Activated T-helper 1 cell treated with Interleukin-2 at 50 U/mL for 16 hours (primary cell): ENCODE data around the gene TMEM63C.

Experiments
- DNase-seq: peaks from one replicate; pipeline ENCODE4 v3.0.0-alpha.2; 2020; ENCODE audit warnings: low read depth

The TMEM63C gene

GRCh38 chr14:77253333-77254190 lies 72.0 kb downstream of the TMEM63C start:
- DNase-seq, result no peak

GRCh38 chr14:77256694-77257093 lies 75.1 kb downstream of the TMEM63C start:
- no peak for DNase-seq

GRCh38 chr14:77257700-77258099 lies 76.1 kb downstream of the TMEM63C start:
- DNase-seq, result no peak

GRCh38 chr14:77258566-77258965 lies 77.0 kb downstream of the TMEM63C start:
- no peak for DNase-seq

GRCh38 chr14:77259025-77259715 lies 77.6 kb downstream of the TMEM63C start:
- DNase-seq, result no peak

GRCh38 chr14:77260199-77260598 lies 78.6 kb downstream of the TMEM63C start:
- DNase-seq, result no peak

GRCh38 chr14:77260631-77261030 lies 79.0 kb downstream of the TMEM63C start:
- no peak for DNase-seq

GRCh38 chr14:77264466-77265186 lies 83.0 kb downstream of the TMEM63C start:
- no peak for DNase-seq

- DNase-seq, result no peak
These were observed 83.6 kb downstream of the TMEM63C start for GRCh38 chr14:77265187-77265515.

GRCh38 chr14:77265561-77266335 lies 84.2 kb downstream of the TMEM63C start:
- DNase-seq, result no peak

GRCh38 chr14:77266336-77266735 lies 84.7 kb downstream of the TMEM63C start:
- DNase-seq, result no peak

GRCh38 chr14:77267937-77268699 lies 86.5 kb downstream of the TMEM63C start:
- no peak for DNase-seq

GRCh38 chr14:77268989-77269600 lies 87.5 kb downstream of the TMEM63C start:
- no peak for DNase-seq

GRCh38 chr14:77270361-77271112 lies 88.9 kb downstream of the TMEM63C start:
- no peak for DNase-seq

- no peak for DNase-seq
These were observed 89.6 kb downstream of the TMEM63C start, which contains the start of gene NGB for GRCh38 chr14:77271113-77271710. TSS of gene NGB (minus strand) at chr14:77271206. CDS start at chr14:77270937, 269 bp downstream.

GRCh38 chr14:77272261-77272660 lies 90.7 kb downstream of the TMEM63C start:
- no peak for DNase-seq

- no peak for DNase-seq
These were observed 92.2 kb downstream of the TMEM63C start for GRCh38 chr14:77273796-77274195.

GRCh38 chr14:77275041-77275580 lies 93.5 kb downstream of the TMEM63C start:
- no peak for DNase-seq

- no peak for DNase-seq
These were observed 94.0 kb downstream of the TMEM63C start for GRCh38 chr14:77275601-77276017.
